HEK293 (cell line): ENCODE results near the gene UNC50.

Experiments
- CTCF ChIA-PET: fragments of 350-600 bp; formaldehyde crosslinking; extraction: SDS; loops from one replicate; lab custom pipeline; 2021; ENCODE audit warnings: antibody characterized with exemption; lab: Yijun Ruan, JAX
- POLR2A ChIA-PET: fragments of 300-600 bp; formaldehyde crosslinking; extraction: SDS; loops from one replicate; lab custom pipeline; 2020; ENCODE audit warnings: antibody characterized with exemption, inconsistent platforms; lab: Yijun Ruan, JAX
- H3K27ac ChIP-seq: fragments of 200-500 bp; sonication (Bioruptor generic); 2 replicates; pipeline ENCODE4 v1.5.1; 2014; ENCODE audit warnings: low read depth, low read length, control low read depth, inconsistent platforms; ENCODE audit errors: extremely low read depth
- H3K36me3 ChIP-seq, 2 experiments: fragments of 200-500 bp in 1 of 2; sonication (Bioruptor generic) in 1 of 2; 1 replicate in 1 of 2; 2 replicates in 1 of 2; pipeline ENCODE4 v1.5.1; 2014 to 2017; ENCODE audit warnings: inconsistent platforms in 2 of 2, low read length in 2 of 2; ENCODE audit not compliant: control insufficient read depth in 2 of 2, insufficient read depth in 1 of 2
- H3K4me1 ChIP-seq: fragments of 200-500 bp; sonication (Bioruptor generic); 2 replicates; pipeline ENCODE4 v1.5.1; 2014; ENCODE audit warnings: mild to moderate bottlenecking, low read length, inconsistent platforms; ENCODE audit not compliant: control insufficient read depth, insufficient read depth
- H3K4me3 ChIP-seq: 2 replicates; pipeline ENCODE4 v1.5.1; 2011; ENCODE audit warnings: low read depth, mild to moderate bottlenecking, control low read depth, low read length, moderate library complexity
- H3K9me3 ChIP-seq: fragments of 200-500 bp; sonication (Bioruptor generic); 2 replicates; pipeline ENCODE4 v1.5.1; 2014; ENCODE audit warnings: low read depth, low read length, inconsistent platforms; ENCODE audit not compliant: control insufficient read depth, insufficient read depth
- ATF2 ChIP-seq: fragments of 450-650 bp; formaldehyde crosslinking; IDR thresholded peaks from 2 replicates; pipeline ENCODE4 v1.5.1; 2016; ENCODE audit warnings: missing biosample characterization, missing genetic modification characterization, low read depth
- OSR2 ChIP-seq: fragments of 450-650 bp; formaldehyde crosslinking; IDR thresholded peaks from 2 replicates; pipeline ENCODE4 v1.5.1; 2016; ENCODE audit warnings: missing biosample characterization, missing genetic modification characterization
- SP2 ChIP-seq: fragments of 450-650 bp; formaldehyde crosslinking; IDR thresholded peaks from 2 replicates; pipeline ENCODE4 v1.5.1; 2016; ENCODE audit warnings: missing biosample characterization, missing genetic modification characterization
- TSHZ1 ChIP-seq: fragments of 450-650 bp; formaldehyde crosslinking; IDR thresholded peaks from 2 replicates; pipeline ENCODE4 v1.5.1; 2016; ENCODE audit warnings: missing biosample characterization, missing genetic modification characterization, borderline replicate concordance
- ZBTB6 ChIP-seq: fragments of 450-650 bp; formaldehyde crosslinking; IDR thresholded peaks from 2 replicates; pipeline ENCODE4 v1.5.1; 2017; ENCODE audit warnings: missing biosample characterization, missing genetic modification characterization
- ZNF132 ChIP-seq: fragments of 450-650 bp; formaldehyde crosslinking; IDR thresholded peaks from 2 replicates; pipeline ENCODE4 v1.5.1; 2017; ENCODE audit warnings: missing biosample characterization, missing genetic modification characterization, borderline replicate concordance
- ZNF18 ChIP-seq: fragments of 450-650 bp; formaldehyde crosslinking; IDR thresholded peaks from 2 replicates; pipeline ENCODE4 v1.5.1; 2016; ENCODE audit warnings: missing biosample characterization, missing genetic modification characterization
- ZNF19 ChIP-seq: fragments of 450-650 bp; formaldehyde crosslinking; IDR thresholded peaks from 2 replicates; pipeline ENCODE4; 2016; ENCODE audit warnings: missing biosample characterization, missing genetic modification characterization, low read depth
- ZNF24 ChIP-seq: fragments of 450-650 bp; formaldehyde crosslinking; IDR thresholded peaks from 2 replicates; pipeline ENCODE4 v1.5.1; 2016; ENCODE audit warnings: missing biosample characterization, missing genetic modification characterization
- ZNF274 ChIP-seq, 2 experiments: fragments of 200-500 bp in 1 of 2; fragments of 450-650 bp in 1 of 2; sonication (Bioruptor generic) in 1 of 2; formaldehyde crosslinking in 1 of 2; IDR thresholded peaks; 2 replicates each; pipeline versions ENCODE4 v1.5.1 to v1.6.1; 2014 to 2016; ENCODE audit warnings: borderline replicate concordance in 1 of 2, inconsistent platforms in 1 of 2, low read length in 1 of 2, missing biosample characterization in 1 of 2, missing genetic modification characterization in 1 of 2
- ZNF280C ChIP-seq: fragments of 450-650 bp; formaldehyde crosslinking; IDR thresholded peaks from 2 replicates; pipeline ENCODE4 v1.5.1; 2016; ENCODE audit warnings: missing biosample characterization, missing genetic modification characterization
- ZNF311 ChIP-seq: fragments of 450-650 bp; formaldehyde crosslinking; IDR thresholded peaks from 2 replicates; pipeline ENCODE4 v1.5.1; 2017; ENCODE audit warnings: missing biosample characterization, missing genetic modification characterization, borderline replicate concordance
- ZNF324 ChIP-seq: fragments of 450-650 bp; formaldehyde crosslinking; IDR thresholded peaks from 2 replicates; pipeline ENCODE4 v1.5.1; 2016; ENCODE audit warnings: missing biosample characterization, missing genetic modification characterization
- ZNF488 ChIP-seq: fragments of 450-650 bp; formaldehyde crosslinking; IDR thresholded peaks from 2 replicates; pipeline ENCODE4 v1.5.1; 2016; ENCODE audit warnings: missing biosample characterization, missing genetic modification characterization
- ZNF529 ChIP-seq: fragments of 450-650 bp; formaldehyde crosslinking; IDR thresholded peaks from 2 replicates; pipeline ENCODE4 v1.5.1; 2017; ENCODE audit warnings: missing genetic modification characterization, missing biosample characterization; ENCODE audit not compliant: insufficient replicate concordance
- ZNF768 ChIP-seq: fragments of 450-650 bp; formaldehyde crosslinking; IDR thresholded peaks from 2 replicates; pipeline ENCODE4 v1.5.1; 2018; ENCODE audit warnings: missing biosample characterization, mild to moderate bottlenecking, missing genetic modification characterization
- ZNF785 ChIP-seq: fragments of 450-650 bp; formaldehyde crosslinking; IDR thresholded peaks from 2 replicates; pipeline ENCODE4 v1.5.1; 2016; ENCODE audit warnings: missing biosample characterization, missing genetic modification characterization

Gene UNC50

GRCh38 chr2:98665677-98666076 lies 57.3 kb downstream of the UNC50 start:
- Histone ChIP-seq H3K36me3 (no peaks in the 10 kb centered on the region), H3K27ac (no peak overlapping the region), H3K4me3 (no peak overlapping the region), H3K9me3 (no peaks in the 10 kb centered on the region), H3K4me1 (no peaks in the 10 kb centered on the region)
- ChIA-PET CTCF (interaction anchor here (1.0 kb wide), 1 partner anchor 9 kb away, joined by 3 read pairs; no protein-coding TSS in a partner anchor), POLR2A (no interaction called here)
- TF ChIP-seq ZNF488 (tag by site-specific recombination) (no peak), ZNF132 (no peak), ZNF529 (tag by site-specific recombination) (no peak), TSHZ1 (no peak), ATF2 (no peak), ZNF768 (tag by site-specific recombination) (no peak), ZBTB6 (no peak), OSR2 (tag by site-specific recombination) (no peak), ZNF24 (no peak), ZNF311 (tag by site-specific recombination) (no peak), ZNF324 (tag by site-specific recombination) (no peak), ZNF18 (tag by site-specific recombination) (no peak), ZNF280C (tag by site-specific recombination) (no peak), SP2 (no peak), ZNF785 (no peak), ZNF19 (no peak), ZNF274 (IDR thresholded peaks at IDR 0.05; ENCODE audit: low read length) (no peak), ZNF274 (tag by site-specific recombination; IDR thresholded peaks at IDR 0.05; ENCODE audit: borderline replicate concordance) (no peak)
